ENCODE measurements around the gene MROH2B.

Gene MROH2B

DNA sequence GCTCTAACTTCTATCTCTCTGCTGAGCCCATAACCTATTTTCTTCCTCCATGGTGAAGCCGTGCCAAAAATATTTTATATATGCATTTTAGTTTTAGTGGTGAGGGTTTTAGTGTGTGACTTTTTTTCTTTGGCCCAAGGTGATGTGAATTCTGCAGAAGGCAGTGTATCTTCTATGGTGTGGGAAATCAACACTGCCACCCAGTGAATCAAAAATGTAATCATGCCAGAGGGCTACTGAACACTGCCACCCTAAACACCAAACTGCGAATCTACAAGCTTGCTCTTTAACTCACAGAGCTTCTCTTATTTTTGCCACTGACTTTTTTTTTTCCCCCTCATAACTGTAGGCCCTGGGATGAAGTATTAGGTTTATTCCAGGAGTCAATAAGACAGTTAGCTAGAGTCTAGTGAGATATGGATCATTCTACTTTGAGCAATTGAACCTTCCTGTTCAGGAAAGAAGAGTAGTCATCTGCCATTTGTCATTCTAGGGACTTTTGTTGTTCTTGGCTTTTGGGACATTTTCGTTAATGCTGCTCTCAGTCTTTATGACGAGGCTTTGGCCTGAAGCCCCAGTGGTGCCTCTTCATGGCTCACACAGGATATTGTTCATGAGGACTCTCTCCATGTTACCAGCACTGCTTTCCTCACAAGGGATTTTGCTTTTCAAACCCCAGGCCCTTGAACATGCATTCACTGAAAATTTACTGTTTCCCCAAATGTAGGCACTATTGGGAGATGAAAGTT lies 108.8 kb downstream of the MROH2B start (continued):
- TF ChIP-seq CREB5 (CRISPR knock-in tag; IDR thresholded peaks at IDR 0.05; ENCODE audit: low read depth) = no peak

- ATAC-seq = no peak
- TF ChIP-seq TOX (CRISPR knock-in tag; IDR thresholded peaks at IDR 0.05; ENCODE audit: borderline replicate concordance) (no peak), ESRRG (CRISPR knock-in tag; IDR thresholded peaks at IDR 0.05) (no peak), ZFP3 (CRISPR knock-in tag; IDR thresholded peaks at IDR 0.05) (no peak), OSR1 (CRISPR knock-in tag; IDR thresholded peaks at IDR 0.05) (no peak), CSRNP3 (CRISPR knock-in tag; IDR thresholded peaks at IDR 0.05) (no peak), ZC3H10 (CRISPR knock-in tag; IDR thresholded peaks at IDR 0.05) (no peak), CSDC2 (CRISPR knock-in tag; IDR thresholded peaks at IDR 0.05) (no peak), ZNF70 (CRISPR knock-in tag; IDR thresholded peaks at IDR 0.05) (no peak), GLIS3 (CRISPR knock-in tag; IDR thresholded peaks at IDR 0.05) (no peak), ZFP30 (CRISPR knock-in tag; IDR thresholded peaks at IDR 0.05) (no peak), ZNF8 (CRISPR knock-in tag; IDR thresholded peaks at IDR 0.05) (no peak), SNAI2 (CRISPR knock-in tag; IDR thresholded peaks at IDR 0.05) (no peak), ARNTL (CRISPR knock-in tag; IDR thresholded peaks at IDR 0.05; ENCODE audit: borderline replicate concordance, low read depth) (no peak), TCF4 (CRISPR knock-in tag; IDR thresholded peaks at IDR 0.05; ENCODE audit: borderline replicate concordance) (no peak), CREB5 (CRISPR knock-in tag; IDR thresholded peaks at IDR 0.05; ENCODE audit: low read depth) (no peak), POU6F1 (CRISPR knock-in tag; IDR thresholded peaks at IDR 0.05; ENCODE audit: borderline replicate concordance, low read depth) (no peak), PPARA (CRISPR knock-in tag; IDR thresholded peaks at IDR 0.05; ENCODE audit: borderline replicate concordance) (no peak), RARB (CRISPR knock-in tag; IDR thresholded peaks at IDR 0.05) (no peak)
Measured at GRCh38 chr5:40960037-40960436, 111.1 kb downstream of the MROH2B start.

GRCh38 chr5:40958811-40959210 lies 112.3 kb downstream of the MROH2B start:
- TF ChIP-seq, protein P1, sequence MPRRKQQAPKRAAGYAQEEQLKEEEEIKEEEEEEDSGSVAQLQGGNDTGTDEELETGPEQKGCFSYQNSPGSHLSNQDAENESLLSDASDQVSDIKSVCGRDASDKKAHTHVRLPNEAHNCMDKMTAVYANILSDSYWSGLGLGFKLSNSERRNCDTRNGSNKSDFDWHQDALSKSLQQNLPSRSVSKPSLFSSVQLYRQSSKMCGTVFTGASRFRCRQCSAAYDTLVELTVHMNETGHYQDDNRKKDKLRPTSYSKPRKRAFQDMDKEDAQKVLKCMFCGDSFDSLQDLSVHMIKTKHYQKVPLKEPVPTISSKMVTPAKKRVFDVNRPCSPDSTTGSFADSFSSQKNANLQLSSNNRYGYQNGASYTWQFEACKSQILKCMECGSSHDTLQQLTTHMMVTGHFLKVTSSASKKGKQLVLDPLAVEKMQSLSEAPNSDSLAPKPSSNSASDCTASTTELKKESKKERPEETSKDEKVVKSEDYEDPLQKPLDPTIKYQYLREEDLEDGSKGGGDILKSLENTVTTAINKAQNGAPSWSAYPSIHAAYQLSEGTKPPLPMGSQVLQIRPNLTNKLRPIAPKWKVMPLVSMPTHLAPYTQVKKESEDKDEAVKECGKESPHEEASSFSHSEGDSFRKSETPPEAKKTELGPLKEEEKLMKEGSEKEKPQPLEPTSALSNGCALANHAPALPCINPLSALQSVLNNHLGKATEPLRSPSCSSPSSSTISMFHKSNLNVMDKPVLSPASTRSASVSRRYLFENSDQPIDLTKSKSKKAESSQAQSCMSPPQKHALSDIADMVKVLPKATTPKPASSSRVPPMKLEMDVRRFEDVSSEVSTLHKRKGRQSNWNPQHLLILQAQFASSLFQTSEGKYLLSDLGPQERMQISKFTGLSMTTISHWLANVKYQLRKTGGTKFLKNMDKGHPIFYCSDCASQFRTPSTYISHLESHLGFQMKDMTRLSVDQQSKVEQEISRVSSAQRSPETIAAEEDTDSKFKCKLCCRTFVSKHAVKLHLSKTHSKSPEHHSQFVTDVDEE (CRISPR knock-in tag; IDR thresholded peaks at IDR 0.05) = no peak
- no peak for TF ChIP-seq POU6F1 (CRISPR knock-in tag; IDR thresholded peaks at IDR 0.05; ENCODE audit: borderline replicate concordance, low read depth)
- TF ChIP-seq ZFP30 (CRISPR knock-in tag; IDR thresholded peaks at IDR 0.05) = no peak
- no peak for TF ChIP-seq SNAI2 (CRISPR knock-in tag; IDR thresholded peaks at IDR 0.05)
- TF ChIP-seq TCF4 (CRISPR knock-in tag; IDR thresholded peaks at IDR 0.05; ENCODE audit: borderline replicate concordance) = no peak
- TF ChIP-seq ZNF70 (CRISPR knock-in tag; IDR thresholded peaks at IDR 0.05) = no peak
- no peak for TF ChIP-seq GLIS3 (CRISPR knock-in tag; IDR thresholded peaks at IDR 0.05)

More at GRCh38 chr5:40958811-40959210, 112.3 kb downstream of the MROH2B start:
- no peak for ATAC-seq
